Glomerular visceral epithelial cell (primary cell): Measurements from ENCODE around the gene TICRR.
"Not testable (repeated sequence)": the region's sequence is repeated elsewhere in the genome, so short reads cannot be mapped to it uniquely, and the experiment has no call there.

Source experiments
- DNase-seq: peaks from one replicate; pipeline ENCODE4 v3.0.0-alpha.2; 2016; ENCODE audit errors: extremely low spot score

The TICRR gene, protein sequence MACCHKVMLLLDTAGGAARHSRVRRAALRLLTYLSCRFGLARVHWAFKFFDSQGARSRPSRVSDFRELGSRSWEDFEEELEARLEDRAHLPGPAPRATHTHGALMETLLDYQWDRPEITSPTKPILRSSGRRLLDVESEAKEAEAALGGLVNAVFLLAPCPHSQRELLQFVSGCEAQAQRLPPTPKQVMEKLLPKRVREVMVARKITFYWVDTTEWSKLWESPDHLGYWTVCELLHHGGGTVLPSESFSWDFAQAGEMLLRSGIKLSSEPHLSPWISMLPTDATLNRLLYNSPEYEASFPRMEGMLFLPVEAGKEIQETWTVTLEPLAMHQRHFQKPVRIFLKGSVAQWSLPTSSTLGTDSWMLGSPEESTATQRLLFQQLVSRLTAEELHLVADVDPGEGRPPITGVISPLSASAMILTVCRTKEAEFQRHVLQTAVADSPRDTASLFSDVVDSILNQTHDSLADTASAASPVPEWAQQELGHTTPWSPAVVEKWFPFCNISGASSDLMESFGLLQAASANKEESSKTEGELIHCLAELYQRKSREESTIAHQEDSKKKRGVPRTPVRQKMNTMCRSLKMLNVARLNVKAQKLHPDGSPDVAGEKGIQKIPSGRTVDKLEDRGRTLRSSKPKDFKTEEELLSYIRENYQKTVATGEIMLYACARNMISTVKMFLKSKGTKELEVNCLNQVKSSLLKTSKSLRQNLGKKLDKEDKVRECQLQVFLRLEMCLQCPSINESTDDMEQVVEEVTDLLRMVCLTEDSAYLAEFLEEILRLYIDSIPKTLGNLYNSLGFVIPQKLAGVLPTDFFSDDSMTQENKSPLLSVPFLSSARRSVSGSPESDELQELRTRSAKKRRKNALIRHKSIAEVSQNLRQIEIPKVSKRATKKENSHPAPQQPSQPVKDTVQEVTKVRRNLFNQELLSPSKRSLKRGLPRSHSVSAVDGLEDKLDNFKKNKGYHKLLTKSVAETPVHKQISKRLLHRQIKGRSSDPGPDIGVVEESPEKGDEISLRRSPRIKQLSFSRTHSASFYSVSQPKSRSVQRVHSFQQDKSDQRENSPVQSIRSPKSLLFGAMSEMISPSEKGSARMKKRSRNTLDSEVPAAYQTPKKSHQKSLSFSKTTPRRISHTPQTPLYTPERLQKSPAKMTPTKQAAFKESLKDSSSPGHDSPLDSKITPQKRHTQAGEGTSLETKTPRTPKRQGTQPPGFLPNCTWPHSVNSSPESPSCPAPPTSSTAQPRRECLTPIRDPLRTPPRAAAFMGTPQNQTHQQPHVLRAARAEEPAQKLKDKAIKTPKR (N-terminal part only)

DNA sequence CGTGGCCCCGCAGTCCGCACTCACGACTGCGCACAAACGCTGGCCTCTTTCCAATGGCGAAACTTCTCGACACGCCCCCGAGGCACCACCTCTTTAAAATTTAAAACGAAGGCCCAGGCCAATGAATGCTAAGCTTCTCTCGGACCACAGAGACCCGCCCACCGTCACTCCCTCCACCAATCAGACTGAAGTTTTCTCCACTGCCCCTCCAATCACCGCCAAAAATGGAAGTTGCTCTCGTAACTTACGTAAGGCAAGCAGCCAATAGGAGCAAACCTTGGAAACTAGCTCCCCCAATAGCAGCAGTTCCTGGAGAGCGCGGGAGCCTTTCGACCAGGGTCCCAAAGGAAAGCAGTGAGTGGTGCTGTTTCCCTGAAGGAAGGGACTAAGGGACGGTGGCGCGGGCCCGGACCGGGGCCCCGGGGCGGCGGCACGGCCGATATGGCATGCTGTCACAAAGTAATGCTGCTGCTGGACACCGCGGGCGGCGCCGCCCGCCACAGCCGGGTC lies at the start of gene TICRR:
TSS of gene TICRR (plus strand) at position 324 of the 510 bp plus-strand sequence. CDS start at position 442, 118 bp downstream.
- DNase-seq = peak; percentile 100

DNA sequence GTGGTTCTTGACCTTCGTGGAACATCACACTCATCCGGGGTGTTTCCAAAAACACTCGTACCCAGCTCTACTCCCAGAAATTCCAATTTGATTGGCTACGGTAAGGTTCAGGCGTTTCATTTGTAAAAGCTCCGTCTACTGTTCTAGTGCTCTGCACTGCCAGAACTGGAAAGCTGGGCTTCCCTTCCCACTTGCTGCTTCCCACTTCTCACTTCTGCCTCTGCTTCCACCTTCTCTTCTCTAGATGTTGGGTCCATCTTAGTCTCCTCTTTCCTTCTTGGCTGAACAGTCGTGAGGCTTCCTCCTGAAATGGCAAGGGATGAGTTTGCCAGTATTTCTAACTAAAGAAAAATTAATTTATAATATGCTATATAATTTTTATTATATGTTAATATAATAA lies 49.1 kb upstream of the TICRR start:
- DNase-seq = no peak

DNA sequence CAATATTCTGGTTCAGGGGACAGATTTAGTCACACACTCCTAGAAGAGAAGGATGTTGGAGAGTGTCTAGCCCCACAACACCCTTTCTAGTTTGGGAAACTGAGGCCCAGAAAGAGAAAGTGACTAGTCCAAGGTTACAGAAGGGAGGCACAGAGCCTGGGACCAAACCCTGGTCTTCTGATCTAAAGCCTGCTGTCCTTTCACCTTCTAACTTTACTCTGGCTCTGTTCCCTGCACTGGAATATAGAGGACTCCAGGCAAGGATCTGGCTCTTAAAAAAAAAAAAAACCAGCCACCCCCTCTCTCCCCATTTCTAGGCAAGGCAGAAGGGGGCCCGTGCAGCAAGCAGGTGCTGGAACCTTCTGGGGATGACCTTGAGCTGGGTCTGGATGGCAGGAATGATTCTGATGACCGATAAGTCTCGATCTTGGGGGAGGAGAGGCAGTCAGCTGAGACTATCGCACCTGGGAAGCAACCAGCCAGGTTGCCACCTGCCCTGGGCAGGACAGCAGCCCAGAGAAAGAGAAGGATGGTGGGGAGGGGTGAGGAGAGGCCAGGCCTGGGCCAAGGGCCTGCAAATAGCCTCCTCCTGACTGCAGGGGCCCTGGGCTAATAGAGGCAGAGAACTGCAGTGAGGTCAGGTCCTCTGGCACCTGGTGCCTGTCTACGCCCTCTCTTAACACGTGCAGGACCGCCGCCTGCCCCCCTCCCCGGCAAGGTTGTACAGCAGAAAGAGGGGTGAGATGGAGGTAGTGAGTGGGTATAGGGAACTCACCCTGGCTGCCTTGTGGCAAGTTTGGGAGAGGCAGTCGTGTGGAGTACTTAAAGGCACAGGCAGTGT lies 48.4 kb upstream of the TICRR start:
- DNase-seq = no peak

DNA sequence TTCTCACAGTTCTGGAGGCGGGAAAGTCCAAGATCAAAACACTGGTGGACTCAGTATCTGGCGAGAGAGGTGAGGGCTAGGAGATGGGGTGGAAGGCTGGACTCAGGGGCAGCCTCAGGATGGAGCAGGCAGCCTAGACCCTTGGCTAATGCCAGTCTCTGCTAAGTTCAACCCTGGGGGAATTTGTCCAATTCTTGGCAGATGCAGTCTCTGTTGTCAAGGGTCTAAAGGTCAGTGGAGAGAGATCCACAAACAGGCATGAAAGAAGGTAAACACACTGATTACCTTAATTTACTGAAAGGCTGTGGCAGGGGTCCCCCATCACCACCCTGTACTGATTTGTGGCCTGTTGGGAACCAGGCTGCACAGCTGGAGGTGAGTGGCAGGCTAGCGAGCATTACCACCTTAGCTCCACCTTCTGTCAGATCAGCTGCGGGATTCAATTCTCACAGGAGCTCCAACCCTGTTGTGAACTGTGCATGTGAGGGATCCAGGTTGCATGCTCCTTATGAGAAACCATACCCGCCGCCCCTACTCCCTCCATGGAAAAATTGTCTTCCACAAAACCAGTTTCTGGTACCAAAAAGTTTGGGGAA lies 46.4 kb upstream of the TICRR start:
- no peak for DNase-seq

DNA sequence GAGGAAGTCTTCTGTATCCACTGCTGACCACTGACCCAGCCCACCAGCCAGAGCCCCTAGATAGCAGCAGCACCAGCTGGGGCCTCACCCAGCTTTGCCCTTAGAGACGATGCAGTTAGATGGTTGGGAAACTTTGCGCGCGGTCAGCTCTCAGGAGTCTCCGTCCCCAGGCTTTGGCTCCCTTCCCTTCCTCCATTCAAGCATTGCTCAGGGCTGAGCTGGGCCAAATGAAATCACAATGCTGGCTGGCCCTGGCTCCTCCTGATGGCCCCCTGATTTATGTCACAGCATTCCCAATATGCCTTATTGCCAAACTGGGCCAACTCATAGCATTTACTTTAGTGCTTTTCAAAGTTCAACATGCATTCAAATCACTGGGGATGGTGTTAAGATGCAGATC lies 44.3 kb upstream of the TICRR start:
- no peak for DNase-seq

DNA sequence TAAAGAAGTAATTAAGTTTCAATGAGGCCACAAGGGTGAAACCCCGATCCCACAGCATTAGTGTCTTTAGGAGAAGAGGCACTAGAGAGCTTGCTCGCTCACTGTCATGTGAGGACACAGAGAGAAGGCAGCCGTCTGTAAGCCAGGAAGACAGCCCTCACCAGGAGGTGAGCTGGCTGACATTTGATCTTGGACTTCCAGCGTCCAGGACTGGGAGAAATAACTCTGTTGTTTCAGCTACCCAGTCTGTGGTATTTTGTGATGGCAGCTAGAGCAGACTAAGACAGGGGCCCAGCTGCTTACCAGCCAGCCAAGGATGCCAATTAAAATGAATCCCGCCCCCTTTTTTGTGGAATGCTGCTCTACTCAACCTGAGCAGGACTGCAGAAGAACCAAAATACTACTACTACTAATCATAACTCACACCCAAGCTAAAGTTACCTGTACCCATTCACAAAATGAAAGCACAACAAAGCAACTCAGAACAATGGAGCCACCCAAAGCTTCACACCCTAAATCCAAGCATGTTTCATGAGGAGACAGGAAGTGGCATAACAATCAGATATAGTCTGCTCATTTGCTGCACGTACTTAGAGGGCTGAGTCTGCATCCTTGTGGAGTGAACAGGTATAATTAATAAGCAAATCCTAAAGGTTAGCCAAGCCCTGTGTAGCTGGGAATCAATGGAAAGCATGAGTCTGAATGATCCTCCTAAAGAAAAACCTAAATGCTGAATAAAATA lies 43.3 kb upstream of the TICRR start:
- no peak for DNase-seq

DNA sequence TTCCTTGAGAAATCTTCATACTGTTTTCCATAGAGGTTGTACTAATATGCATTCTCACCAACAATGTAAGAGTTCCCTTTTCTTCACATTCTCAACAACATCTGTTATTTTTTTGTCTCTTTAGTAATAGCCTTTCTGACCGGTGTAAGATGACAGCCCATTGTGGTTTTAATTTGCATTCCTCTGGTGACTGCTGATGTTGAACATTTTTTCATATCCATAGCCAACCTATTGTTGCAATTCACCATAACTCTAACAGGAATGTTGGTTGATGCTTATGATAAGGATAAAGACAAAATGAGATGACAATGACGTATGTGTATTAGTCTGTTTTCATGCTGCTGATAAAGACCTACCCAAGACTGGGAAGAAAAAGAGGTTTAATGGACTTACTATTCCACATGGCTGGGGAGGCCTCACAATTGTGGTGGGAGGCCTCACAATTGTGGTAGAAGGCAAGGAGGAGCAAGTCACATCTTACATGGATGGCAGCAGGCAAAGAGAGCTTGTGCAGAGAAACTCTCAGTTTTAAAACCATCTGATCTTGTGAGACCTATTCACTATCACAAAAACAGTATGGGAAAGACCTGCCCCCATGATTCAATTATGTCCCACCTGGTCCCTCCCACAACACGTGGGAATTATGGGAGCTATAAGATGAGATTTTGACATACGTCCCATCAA lies 41.3 kb upstream of the TICRR start:
- no peak for DNase-seq

DNA sequence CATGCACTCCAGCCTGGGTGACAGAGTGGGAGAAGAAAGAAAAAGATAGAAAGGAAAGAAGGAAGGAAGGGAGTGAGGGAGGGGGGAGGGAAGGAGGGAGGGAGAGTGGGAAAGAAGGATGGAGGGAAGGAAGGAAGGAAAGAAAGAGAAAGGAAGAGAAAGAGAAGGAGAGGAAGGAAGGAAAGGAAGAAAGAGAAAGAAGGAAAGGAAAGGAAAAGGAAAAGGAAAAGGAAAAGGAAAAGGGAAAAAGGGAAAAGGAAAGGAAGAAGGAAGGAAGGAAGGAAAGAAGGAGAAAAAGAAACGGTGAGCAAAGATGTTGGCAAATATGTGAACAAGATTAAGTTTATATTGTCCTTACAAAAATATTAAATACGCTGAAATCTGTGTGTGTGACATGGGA lies 36.2 kb upstream of the TICRR start:
- DNase-seq = no peak

DNA sequence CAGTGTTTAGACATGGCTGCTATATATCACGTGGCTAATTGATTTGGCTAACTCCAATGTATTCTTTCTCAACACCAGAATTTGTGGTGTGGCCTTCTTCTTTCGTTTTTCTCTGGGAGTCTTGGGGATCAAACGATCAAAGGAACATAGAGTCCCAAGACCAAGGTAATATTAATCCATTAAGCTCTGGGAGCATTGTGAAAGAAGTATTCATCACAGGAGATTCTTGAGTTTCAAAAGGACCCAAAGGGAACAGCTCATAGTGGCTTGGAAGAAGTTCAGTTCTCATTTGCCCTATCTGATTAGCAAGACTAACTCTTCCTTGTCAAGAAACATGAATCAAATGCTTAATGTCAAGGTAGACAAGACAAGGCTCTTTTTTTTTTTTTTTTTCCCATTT lies 32.9 kb upstream of the TICRR start:
- no peak for DNase-seq

DNA sequence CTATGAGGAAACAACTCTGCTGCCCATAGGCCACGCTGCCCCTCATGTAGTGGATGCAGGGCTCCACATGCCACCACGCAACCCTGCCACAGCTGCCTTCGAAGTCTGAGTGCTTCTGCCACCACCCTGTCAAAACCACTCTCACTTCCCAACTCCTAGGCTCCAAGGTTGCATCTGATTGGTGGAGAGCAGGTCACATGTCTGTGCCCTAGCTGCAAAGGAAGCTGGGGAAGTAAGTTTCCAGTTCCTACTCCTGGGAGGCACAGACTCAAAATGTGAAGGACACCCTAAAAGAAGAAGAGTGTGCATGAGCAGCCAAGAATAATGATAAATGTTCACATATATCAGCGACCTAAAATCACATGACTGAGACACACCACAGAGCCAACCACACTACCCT lies 31.9 kb upstream of the TICRR start:
- DNase-seq = no peak

DNA sequence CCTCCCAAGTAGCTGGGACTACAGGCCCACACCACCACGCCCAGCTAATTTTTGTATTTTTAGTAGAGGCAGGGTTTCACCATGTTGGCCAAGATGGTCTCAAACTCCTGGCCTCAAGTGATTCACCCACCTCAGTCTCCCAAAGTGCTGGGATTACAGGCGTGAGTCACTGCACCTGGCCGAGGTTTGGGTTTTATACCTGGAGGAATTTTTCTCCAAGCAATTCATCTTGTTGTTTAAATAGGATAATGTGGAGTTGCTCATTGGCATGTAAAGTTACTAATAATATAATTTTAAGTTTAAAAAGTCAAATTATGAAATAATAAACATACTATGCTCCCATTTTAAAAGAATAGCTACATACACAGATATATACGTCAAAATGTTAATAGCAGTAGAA lies 26.1 kb upstream of the TICRR start:
- DNase-seq = not testable (repeated sequence)

DNA sequence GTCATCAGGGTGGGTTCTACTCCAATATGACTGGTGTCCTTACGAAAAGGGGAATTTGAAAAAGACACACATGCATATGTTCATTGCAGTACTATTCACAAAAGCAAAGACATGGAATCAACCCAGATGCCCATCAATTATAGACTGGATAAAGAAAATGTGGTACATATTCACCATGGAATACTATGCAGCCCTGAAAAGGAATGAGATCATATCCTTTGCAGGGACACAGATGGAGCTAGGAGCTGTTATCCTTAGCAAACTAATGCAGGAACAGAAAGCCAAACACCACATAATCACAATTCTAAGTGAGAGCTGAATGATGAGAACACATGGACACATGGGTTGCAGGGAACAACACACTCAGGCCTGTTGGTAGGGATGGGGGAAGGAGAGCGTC lies 24.8 kb upstream of the TICRR start:
- no peak for DNase-seq

DNA sequence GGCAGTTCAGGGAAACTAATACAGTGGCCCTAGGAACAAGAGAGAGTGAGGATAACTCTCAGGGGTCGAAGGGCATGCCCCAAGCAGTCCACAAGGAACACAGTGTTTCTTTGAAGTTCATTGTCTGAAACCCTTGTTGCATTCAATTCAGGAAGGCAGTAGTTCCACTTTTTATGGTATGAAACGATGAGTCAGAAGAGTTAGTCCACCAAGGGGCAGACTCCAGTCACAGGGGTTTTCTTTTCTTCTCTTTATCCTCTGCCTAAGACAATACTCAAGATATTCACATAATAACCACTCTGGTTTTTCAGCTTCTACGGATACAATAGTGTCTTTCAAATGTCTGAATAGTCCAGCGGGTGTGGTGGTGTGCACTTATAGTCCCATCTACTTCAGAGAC lies 23.7 kb upstream of the TICRR start:
- no peak for DNase-seq

DNA sequence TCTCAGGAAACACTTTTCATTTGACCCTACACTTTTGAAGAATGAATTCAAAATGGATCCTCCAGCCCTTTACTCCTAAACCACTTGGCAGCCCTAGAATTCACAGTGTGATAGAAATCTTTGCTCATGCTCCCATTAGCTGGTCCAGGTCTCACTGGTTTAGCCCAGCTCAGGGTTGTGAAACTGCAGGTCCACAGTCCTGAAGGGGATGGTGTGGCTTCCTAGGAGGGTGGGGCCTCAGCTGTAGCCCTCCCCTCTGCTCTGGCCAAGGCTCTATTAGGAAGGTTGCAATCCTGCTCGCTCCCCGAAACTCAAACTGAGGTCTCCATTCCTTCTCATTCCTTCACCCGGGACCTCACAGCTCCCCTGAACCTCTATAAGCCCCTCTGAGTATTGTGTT lies 21.6 kb upstream of the TICRR start:
- DNase-seq = no peak

DNA sequence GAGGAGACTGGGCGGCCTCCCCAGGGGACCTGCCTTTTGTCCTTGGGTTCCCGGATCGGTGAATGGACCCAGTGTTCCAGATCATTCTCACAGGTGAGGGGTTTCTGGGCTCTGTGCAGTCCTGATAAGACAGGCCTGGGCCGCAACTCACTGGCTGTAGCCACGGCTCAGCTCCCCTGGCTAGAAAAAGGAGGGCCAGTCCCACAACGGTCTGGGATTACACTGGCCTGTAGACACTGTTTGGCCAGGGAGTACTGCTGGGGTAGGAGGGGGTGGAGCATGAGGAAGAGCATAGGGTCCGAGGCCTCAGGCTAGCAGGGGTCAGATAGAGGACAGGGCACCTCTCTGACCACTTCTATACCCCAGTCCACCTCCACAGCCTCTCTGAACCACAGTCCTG lies 21.0 kb upstream of the TICRR start:
- DNase-seq = no peak

DNA sequence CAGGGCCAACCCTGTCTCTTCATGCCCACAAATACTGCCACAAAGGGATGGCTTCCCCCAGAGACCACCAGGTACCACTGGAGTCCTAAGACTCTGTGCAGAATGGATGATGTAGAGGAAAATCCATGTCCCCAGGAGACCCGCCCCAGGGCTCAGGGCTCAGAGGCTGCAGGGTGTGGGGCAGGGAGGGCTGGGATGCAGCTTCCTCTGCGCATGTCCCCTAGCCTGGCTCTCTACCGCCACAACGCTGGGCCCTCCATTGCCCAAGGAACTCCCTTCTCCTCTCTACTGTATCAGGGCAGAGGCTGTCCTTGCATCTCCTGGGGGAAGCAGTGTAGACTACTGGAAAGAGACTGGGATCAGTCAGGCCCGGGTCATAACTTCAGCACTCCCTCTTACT lies 19.5 kb upstream of the TICRR start:
- no peak for DNase-seq

DNA sequence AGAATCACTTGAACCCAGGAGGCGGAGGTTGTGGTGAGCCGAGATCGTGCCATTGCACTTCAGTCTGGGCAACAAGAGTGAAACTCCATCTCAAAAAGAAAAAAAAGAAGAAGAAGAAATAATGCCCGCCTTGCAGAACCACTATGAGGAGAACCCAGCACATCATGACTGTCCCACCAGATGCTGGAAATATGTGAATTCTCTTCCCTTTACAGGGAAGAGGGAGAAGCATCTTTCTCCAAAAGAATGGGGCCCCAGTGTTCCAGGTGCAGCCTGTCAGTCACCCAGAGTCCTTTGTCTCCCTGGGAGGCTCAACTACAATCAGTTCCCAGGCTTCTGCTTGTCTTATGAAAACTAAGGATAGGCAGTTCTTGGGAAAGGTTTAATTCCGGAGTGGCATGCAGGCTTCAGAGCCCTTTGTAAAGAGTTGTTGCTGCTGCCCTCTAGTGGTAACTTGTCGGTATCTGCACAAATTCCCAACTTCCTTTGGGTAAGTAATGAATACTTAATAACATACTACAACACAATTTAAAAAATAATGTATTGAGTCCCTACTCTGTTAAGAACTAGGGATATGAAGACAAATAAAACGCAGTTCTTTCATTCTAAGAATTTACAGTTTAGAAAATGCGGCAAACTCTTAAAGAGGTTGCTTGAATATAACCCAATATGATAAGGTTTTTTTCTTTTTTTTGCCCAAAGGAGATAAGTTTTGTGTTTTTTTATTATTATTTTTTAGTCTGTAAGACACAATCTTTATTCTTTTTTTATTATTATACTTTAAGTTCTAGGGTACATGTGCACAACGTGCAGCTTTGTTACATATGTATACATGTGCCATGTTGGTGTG lies 18.6 kb upstream of the TICRR start:
- DNase-seq = peak; percentile 69

DNA sequence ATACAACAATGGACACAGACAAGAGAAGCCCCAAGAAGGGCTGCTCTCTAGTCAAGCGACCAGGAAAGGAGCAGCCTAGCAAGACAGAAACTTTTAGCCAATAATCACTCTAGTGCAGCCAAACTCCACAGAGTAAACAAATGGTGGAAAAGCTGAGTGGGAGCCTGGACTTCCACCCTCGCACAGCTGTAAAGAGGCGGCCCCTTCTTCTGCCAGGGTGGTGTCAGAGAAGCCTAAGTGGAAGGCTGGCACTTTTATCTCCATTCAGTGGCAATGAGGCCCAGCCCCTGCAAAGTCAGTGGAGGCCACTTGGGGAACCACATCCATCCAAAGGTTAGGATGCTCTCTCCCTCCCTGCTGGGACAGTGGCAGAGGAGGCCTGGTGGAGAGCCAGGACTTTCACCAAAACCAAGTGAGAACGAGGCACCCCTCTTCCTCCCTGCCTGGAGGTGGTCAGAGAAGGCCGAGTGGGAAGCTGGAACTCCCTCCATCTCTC lies 15.5 kb upstream of the TICRR start:
- no peak for DNase-seq
